Gastroesophageal sphincter (tissue), 4 donors: ENCODE data around the gene FAM89B. TPM values are rescaled to one million over a fixed set of nuclear protein-coding genes. Genes with fewer than 3 reads are reported as not detected.
A peak's percentile ranks its signal among the peaks of the same experiment; 100 is the strongest.

Source experiments
- ATAC-seq: fragments of 150-250 bp; one replicate; pipeline ENCODE4 v1.9.1; 2016; ENCODE audit warnings: mild to moderate bottlenecking, moderate library complexity
- H3K27ac ChIP-seq, 4 donors: fragments of 200-600 bp; sonication (generic) in 3 of 4; 1 replicate in 3 of 4; 2 replicates in 1 of 4; pipeline ENCODE4 v1.5.1; 2016 to 2019
- H3K27me3 ChIP-seq: fragments of 200-600 bp; sonication (generic); one replicate; pipeline ENCODE4 v1.5.1; 2019
- H3K36me3 ChIP-seq, 2 donors: fragments of 200-600 bp; sonication (generic); one replicate each; pipeline ENCODE4 v1.5.1; 2019; ENCODE audit warnings: control low read depth in 1 of 2
- H3K4me1 ChIP-seq, 3 donors: fragments of 200-600 bp; sonication (generic); 1 replicate in 2 of 3; 2 replicates in 1 of 3; pipeline ENCODE4 v1.5.1; 2016 to 2019; ENCODE audit warnings: control low read depth in 2 of 3
- H3K4me3 ChIP-seq, 2 donors: fragments of 200-600 bp; sonication (generic); one replicate each; pipeline ENCODE4 v1.5.1; 2019; ENCODE audit warnings: mild to moderate bottlenecking in 1 of 2, moderate library complexity in 1 of 2
- H3K9me3 ChIP-seq, 3 donors: fragments of 200-600 bp; sonication (generic); one replicate each; pipeline ENCODE4 v1.5.1; 2017 to 2019; ENCODE audit warnings: control low read depth in 2 of 3
- CTCF ChIP-seq, 4 experiments: fragments of 200-600 bp in 2 of 4; fragments of 450-650 bp in 2 of 4; sonication (generic) in 1 of 4; IDR thresholded peaks; one replicate each; pipeline ENCODE4 v1.5.1; 2017 to 2019; ENCODE audit warnings: antibody characterized with exemption in 4 of 4, mild to moderate bottlenecking in 2 of 4, moderate library complexity in 2 of 4
- EP300 ChIP-seq: sonication (generic); formaldehyde crosslinking; IDR thresholded peaks from one replicate; pipeline ENCODE4 v1.6.1; 2017; ENCODE audit warnings: antibody characterized with exemption, mild to moderate bottlenecking
- POLR2A ChIP-seq, 2 donors: fragments of 450-650 bp; IDR thresholded peaks; one replicate each; pipeline ENCODE4 v1.6.1; 2017; ENCODE audit warnings: antibody characterized with exemption in 2 of 2, mild to moderate bottlenecking in 2 of 2, moderate library complexity in 1 of 2
- POLR2AphosphoS5 ChIP-seq: sonication (generic); formaldehyde crosslinking; IDR thresholded peaks from one replicate; pipeline ENCODE4 v1.6.1; 2017; ENCODE audit warnings: antibody characterized with exemption
- WGBS, 2 donors: methylation state at CpG; one replicate each; pipeline ENCODE4 v1.1.5; 2018; ENCODE audit warnings: low coverage in 1 of 2; 5-methylcytosine and 5-hydroxymethylcytosine counted together
- total RNA-seq, 4 donors: library from RNA; depleted of rRNA; stranded (reverse); fragments of >200 nt; gene quantifications; one replicate each; pipeline ENCODE4 v1.1.0, GENCODE V29; 2016

Gene FAM89B
- total RNA-seq, 4 donors from 2014 or later = 36.6 to 68.3 (median 55.0) TPM

- no CpG with 5 or more reads among the region's 67 CpGs for WGBS, 2 donors
- no peaks in the 10 kb centered on the region for H3K9me3 ChIP-seq
- TF ChIP-seq CTCF (IDR thresholded peaks at IDR 0.05) (peak in 3 of 4 experiments; percentile 18 to 22 (median 22)), POLR2A (IDR thresholded peaks at IDR 0.05) (peak in 1 of 2 donors; percentile 17), POLR2AphosphoS5 (peak; percentile 73), EP300 (no peak)
- peaks cover 0 to 77% of the 10 kb centered on the region in 2 donors for H3K36me3 ChIP-seq
- ATAC-seq = peak; percentile 98
- H3K27me3 ChIP-seq = no peaks in the 10 kb centered on the region
- peak overlapping the region in 1 of 2 donors; percentile 46 for H3K4me3 ChIP-seq
- peak overlapping the region; percentile 35 to 87 (median 84) for H3K27ac ChIP-seq
- peaks cover 0 to 63% (median 43%) of the 10 kb centered on the region in 3 donors for H3K4me1 ChIP-seq
These were observed 34.7 kb downstream of the FAM89B start for GRCh38 chr11:65606876-65607613.

- no peaks in the 10 kb centered on the region for H3K27me3 ChIP-seq
- WGBS, 2 donors = 100% methylated on average over 5 of the region's 37 CpGs; no CpG with 5 or more reads in 1 of the 2 donors
- H3K4me3 ChIP-seq = peak overlapping the region in 1 of 2 donors; percentile 46
- H3K36me3 ChIP-seq = peaks cover 0 to 74% of the 10 kb centered on the region in 2 donors
- no peaks in the 10 kb centered on the region for H3K9me3 ChIP-seq
- no peak for ATAC-seq
- peaks cover 0 to 70% (median 51%) of the 10 kb centered on the region in 3 donors for H3K4me1 ChIP-seq
- peak overlapping the region; percentile 14 to 87 (median 84) for H3K27ac ChIP-seq
- TF ChIP-seq EP300 (no peak), POLR2AphosphoS5 (no peak), CTCF (IDR thresholded peaks at IDR 0.05) (peak in 1 of 4 experiments; percentile 4), POLR2A (IDR thresholded peaks at IDR 0.05) (no peak)
These were observed 35.5 kb downstream of the FAM89B start for GRCh38 chr11:65607614-65608426.

- peaks cover 0 to 78% (median 56%) of the 10 kb centered on the region in 3 donors for H3K4me1 ChIP-seq
These were observed 36.9 kb downstream of the FAM89B start for GRCh38 chr11:65609229-65609628.

GRCh38 chr11:65609665-65610064, 37.3 kb downstream of the FAM89B start:
- Histone ChIP-seq H3K9me3 (no peaks in the 10 kb centered on the region), H3K27ac (peak overlapping the region in 3 of 4 donors; percentile 83 to 95 (median 94)), H3K27me3 (no peaks in the 10 kb centered on the region), H3K4me1 (peaks cover 0 to 78% (median 56%) of the 10 kb centered on the region in 3 donors), H3K36me3 (peaks cover 0 to 59% of the 10 kb centered on the region in 2 donors), H3K4me3 (no peak overlapping the region)
- WGBS, 2 donors = 45 to 72% methylated on average over 2 of the region's 5 CpGs
- ATAC-seq = no peak
- TF ChIP-seq POLR2A (IDR thresholded peaks at IDR 0.05) (no peak), POLR2AphosphoS5 (no peak)

More at GRCh38 chr11:65609229-65609628, 36.9 kb downstream of the FAM89B start:
- TF ChIP-seq POLR2AphosphoS5 (no peak), EP300 (no peak), CTCF (IDR thresholded peaks at IDR 0.05) (no peak), POLR2A (IDR thresholded peaks at IDR 0.05) (no peak)
- Histone ChIP-seq H3K27ac (peak overlapping the region in 2 of 4 donors; percentile 83 to 95), H3K27me3 (no peaks in the 10 kb centered on the region), H3K9me3 (no peaks in the 10 kb centered on the region), H3K36me3 (peaks cover 0 to 64% of the 10 kb centered on the region in 2 donors), H3K4me3 (no peak overlapping the region)
- no peak for ATAC-seq
- WGBS, 2 donors = 19 to 43% methylated on average over 3 of the region's 3 CpGs

- no peak for ATAC-seq
- Histone ChIP-seq H3K27ac (peak overlapping the region in 3 of 4 donors; percentile 83 to 95 (median 94)), H3K9me3 (no peaks in the 10 kb centered on the region), H3K4me1 (peaks cover 0 to 78% (median 56%) of the 10 kb centered on the region in 3 donors), H3K36me3 (peaks cover 0 to 52% of the 10 kb centered on the region in 2 donors), H3K27me3 (no peaks in the 10 kb centered on the region), H3K4me3 (peak overlapping the region in 1 of 2 donors; percentile 99)
- WGBS, 2 donors = 51% methylated on average over 5 of the region's 6 CpGs; no CpG with 5 or more reads in 1 of the 2 donors
- TF ChIP-seq CTCF (IDR thresholded peaks at IDR 0.05) (no peak), POLR2AphosphoS5 (no peak), POLR2A (IDR thresholded peaks at IDR 0.05) (no peak), EP300 (no peak)
These were observed 38.1 kb downstream of the FAM89B start for GRCh38 chr11:65610404-65610803.
